Hindlimb muscle (tissue), 1 donor: ENCODE data around the gene OR52N2. TPM values are rescaled to one million over a fixed set of nuclear protein-coding genes. Genes with fewer than 3 reads are reported as not detected.

ENCODE experiments used
- DNase-seq: peaks from one replicate; pipeline ENCODE4 v3.0.0-alpha.2; 2013
- polyA plus RNA-seq: library from polyadenylated mRNA; unstranded; fragments of 120-200 nt; gene quantifications from one replicate; pipeline ENCODE4 v1.2.1, GENCODE V29; 2013; ENCODE audit not compliant: insufficient read length

Gene OR52N2
- not detected for polyA plus RNA-seq

DNA sequence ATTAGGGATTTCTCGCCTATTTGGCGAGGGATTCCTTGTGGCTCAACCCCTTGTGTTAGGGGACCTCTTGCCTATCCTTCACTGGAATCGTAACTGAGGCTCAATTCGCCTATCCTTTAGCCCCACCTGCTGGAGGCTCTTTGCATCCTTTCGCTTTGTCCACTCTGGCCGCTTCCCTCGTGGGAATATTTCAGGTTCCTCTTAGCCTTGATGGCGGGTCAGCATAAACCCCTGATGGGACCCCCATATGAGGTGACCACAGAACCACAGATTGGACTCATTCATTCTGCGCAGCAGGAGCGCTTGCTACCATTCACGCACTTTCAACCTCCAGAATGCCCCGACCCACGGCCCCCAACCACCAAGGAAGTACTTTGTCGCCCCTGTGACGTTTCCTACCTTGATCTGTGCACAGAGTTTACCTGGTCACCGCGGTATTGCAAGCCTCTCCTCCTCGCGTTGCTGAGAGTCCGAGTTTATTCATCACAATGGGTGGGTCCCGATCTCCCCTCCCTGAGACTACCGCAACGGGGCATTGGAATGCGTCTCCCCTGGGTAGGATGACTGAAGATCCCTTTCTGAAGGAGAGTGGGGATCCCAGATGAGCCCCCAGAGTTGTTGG, at the start of gene OR52N2:
Gene OR52N2 (plus strand): TSS at position 425 of the 622 bp plus-strand sequence. CDS start 11,412 bp downstream, outside the sequence.
- peak; percentile 70 for DNase-seq

DNA sequence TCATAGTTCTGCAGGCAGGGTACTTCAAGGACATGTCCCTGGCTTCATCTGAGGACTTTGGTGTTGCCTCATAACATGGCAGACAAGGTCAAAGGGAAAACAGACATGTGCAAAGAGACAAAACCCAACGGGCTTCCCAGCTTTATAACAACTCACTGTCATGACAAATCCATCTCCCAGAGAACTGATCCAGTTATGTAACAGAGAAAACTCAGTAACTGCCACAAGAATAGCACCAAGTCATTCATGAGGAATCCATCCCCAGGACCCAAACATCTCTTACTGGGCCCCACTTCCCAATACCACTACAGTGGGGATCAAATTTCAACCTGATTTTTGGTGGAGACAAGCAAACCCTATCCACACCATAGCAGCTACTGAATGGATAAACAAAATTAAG, 41.7 kb upstream of the OR52N2 start:
- DNase-seq = no peak

DNA sequence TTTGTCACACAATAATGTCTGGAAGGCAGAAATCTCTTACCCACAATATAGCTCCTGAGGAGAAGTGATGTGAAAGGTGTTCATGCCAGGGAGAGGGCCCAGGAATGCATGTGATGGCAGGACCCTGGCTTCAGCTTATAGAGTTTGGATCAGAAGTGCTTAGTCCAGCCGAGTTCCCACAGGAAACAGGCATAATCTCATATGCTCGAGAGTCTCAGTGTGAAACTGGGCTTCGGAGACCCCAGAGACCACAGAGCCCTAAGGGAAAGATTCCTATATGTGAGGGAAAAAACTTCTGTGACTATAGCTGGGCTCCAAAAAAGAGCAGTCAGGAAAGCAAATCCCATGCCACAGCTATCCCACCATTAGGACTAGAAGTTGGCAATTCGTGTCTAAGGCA, 25.5 kb upstream of the OR52N2 start, which contains the start of gene OR52N5:
Gene OR52N5 (minus strand): TSS at position 101 of the 400 bp plus-strand sequence. CDS start 4,721 bp downstream, outside the sequence.
- DNase-seq = no peak

DNA sequence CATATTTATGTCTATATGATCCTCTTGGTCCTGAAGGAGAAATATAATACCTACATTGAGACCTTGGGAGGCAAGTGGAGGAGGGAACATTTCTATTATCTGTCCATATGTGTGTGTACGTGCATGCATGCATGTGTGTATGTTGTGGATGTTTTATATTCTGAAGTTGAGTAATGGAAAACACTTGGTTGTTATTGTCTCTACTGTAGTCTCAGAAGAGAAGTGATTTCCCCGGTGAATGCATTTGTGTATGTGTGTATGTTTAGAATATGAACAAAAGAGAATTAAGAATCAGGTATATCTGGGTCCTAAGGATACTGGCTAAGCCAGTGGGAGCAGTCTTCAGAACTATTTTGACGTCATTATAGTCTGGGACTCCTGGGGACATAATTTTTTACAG, 17.6 kb upstream of the OR52N2 start, which contains the start of gene OR52N1:
Gene OR52N1 (minus strand): TSS at position 101 of the 400 bp plus-strand sequence. CDS start 2,449 bp downstream, outside the sequence.
- DNase-seq = no peak

DNA sequence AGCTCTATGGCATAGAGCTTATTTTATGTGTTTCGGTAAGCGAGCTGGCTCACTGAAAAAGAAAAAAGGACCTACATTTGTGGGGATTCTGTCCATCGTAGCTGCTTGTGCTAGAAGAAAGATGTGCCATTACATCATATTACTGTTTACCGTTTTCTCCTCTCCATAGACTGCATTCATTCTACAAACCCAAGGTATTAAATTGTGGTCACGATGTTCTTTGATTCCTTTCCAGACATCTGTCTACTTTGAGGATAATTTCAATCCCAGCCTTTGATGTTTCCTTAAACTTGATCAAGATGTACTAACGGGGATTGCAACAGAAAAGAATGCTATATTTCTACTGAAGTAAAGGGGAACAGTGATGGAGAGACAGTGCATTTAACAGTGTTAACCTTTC, 12.2 kb upstream of the OR52N2 start:
- DNase-seq = no peak

DNA sequence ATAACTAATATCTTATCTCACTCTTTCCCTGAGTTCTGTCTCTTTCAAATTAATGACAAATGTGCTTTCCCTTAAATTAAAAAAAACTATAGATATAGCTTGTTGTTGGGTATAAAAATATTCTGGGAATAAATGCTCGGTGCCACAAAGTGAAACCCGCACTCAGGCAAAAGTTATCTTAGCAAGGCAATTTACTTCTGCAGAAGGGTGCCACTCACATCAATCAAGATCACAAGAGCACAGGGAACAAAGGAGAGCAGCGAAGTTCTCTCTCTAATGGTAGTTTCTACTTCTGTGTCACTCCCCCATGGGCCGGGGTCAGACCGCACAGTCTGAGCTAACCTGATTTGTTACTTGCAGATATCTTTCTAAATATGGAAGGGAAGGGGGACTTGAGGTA, 4.7 kb upstream of the OR52N2 start:
- DNase-seq = no peak

DNA sequence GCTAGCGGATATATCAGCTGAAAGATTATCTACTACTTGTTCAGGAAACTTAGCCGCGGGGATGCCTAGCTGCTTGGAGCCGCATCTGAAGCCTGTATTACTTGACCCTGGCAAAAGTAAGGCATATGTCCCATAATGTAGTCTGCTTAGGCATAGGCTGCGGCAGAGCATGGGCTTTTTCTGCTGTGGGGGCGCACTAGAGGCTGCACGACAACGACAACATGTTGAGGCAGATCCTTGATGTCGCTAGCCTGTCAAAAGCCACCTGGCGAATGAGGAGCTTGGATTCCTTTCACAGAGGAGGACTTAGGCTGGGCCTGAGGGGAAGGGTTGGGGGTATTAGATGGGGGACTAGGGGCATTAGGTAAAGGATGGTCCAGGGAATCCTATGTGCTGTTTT, 1.1 kb upstream of the OR52N2 start:
- no peak for DNase-seq

DNA sequence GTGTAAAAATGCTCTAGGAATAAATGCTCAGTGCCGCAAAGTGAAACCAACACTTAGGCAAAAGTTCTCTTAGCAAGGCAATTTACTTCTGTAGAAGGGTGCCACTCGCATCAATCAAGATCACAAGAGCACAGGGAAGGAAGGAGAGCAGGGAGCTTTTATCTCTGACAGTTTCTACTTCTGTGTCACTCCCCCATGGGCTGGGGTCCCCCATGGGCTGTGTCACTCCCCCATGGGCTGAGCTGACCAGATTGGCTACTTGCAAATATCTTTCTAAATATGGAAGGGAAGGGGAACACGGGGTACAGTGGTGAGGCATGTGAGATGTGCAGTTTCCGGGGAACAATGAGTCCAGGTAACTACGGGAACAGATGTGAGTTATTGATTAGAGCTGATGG, 397 bp downstream of the OR52N2 start:
- no peak for DNase-seq

DNA sequence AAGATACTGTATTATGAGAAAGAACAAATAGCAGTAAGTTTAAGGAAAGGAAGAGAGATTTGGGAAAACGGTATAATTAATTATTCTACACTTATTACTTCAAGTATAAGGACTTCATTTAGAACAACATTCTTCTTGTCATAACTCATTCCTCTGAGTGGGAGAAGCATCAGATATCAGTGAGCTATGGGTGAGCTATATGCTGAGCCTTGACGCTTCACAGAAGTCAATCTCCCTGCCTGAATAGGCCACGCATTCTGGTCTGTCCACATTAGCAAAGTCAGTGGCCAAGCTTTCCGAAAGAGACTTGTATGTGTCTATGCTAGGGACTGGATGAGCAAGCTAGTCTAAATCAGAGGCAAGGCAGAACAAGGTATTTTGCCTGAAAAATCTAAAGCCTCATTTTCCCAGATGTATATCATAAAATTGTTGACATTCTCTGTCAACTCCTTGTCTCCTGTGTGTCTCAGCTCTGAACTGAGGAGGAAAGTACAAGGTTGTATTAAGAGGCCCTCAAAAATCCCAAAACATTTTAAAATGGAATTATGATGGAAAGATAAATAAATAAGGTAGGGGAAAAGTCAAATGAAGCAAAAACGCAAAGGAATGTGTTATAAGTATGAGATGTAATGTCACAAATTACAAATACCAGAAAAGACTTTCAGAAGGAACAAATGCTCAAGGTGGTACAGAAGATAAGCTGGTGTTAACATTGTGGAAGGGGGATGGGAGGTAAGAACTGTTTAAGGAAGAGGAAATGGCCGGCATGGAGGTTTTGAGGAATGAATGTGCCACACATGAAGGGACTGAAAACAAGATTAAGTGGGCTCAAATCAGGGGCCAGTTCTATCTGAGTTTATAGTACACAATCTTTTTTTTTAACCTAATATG, 1.4 kb downstream of the OR52N2 start:
- no peak for DNase-seq

DNA sequence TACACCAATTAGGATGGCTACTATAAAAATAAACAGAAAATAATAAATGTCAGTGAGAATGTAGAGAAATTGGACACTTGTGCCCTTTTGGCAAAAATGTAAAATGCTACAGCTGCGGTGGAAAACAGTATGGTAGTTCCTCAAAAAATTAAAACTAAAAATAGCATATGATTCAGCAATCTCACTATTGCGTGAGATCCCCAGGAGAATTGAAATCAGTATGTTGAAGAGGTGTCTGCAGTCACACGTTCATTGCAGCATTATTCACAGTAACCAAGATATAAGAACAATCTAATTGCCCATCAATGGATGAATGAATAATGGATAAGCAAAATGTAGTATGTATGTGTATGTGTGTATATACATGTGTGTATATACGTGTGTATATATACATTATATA, 6.8 kb downstream of the OR52N2 start:
- no peak for DNase-seq

DNA sequence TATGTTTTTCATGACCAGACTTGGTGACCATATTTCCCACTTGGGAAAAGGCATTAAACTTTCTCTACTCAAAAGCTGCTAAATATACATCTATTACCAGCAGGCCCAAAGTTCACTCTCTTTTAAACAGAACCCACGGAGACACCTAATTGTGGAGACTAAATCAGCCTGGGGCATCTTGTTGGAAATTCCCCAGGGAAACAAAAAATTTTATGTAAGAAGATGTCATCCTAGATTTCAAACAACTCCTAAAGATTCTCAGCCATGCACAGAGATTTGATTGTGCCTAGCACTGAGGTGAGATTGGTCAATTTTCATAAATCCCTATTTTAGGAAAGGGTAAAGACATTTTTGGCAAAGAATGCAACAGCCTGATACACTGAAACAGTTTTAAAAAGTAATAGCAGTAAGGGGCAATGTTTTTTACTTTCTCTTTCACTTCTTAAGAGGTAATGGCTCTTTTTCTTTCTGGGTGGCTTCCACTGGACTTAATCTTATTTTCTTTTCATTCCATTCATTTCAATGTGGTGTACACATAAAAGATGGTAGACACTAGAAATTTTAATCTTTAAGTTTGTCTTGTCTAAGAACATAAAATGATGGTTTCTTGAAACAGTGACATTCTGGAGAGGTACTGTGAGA, 9.6 kb downstream of the OR52N2 start:
- no peak for DNase-seq

DNA sequence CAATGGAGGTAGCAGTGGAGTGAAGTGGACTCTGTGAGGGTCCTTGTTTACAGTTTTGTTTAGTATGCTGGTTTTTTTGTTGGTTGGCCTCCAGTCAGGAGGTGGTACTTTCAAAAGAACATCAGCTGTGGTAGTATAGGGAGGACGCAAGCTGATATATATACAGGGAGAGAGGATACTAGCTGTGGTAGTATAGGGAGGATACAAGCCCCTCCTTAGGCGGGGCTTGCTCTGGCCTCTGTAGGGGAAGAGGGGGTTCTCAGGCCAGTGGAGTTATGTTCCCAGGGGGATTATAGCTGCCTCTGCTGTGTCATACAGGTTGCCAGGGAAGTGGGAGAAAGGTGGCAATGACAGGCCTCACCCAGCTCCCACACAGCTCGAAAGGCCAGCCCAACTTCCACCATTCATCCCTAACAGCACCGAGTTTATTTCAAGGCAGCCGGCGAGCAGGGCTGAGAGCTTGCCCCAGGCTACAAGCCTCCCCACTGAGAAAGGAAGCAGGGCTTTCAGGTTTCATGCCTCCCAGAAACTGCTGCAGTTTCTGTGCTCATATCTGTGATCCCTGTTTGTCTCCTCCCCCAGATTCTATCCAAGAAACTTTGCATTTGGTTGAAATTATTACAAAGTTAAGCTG, 22.6 kb downstream of the OR52N2 start:
- no peak for DNase-seq

DNA sequence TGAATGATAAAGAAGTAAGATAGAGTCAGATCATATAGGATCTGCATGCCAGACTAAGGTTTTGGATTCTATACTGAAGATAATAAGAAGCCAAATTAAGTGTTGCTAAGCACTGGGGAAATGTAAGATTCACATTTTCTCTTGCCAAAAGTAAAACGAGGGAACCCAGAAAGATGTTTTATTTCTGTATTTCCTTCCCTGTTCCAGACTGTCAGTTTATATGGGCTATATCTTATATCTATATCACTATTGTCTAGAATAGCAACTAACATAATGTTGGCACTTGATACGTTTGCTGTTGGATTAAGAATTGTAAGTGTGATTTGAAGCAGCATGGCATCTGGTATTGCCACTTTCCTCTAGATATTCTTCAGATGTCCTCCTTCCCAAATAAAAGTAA, 24.7 kb downstream of the OR52N2 start:
- DNase-seq = no peak

DNA sequence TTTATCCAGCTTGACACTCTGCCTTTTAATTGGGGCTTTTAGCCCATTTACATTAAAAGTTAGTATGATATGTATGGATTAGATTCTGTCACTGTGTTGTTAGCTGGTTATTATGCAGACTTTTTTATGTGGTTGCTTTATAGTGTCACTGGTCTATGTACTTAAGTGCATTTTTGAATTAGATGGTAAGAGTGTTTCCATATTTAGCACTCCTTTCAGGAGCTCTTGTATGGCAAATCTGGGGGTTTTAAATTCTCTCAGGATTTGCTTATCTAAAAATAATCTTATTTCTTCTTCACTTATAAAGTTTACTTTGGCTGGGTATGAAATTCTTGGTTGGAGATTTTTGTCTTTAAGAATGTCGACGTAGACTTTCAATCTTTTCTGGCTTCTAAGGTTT, 29.0 kb downstream of the OR52N2 start:
- no peak for DNase-seq

DNA sequence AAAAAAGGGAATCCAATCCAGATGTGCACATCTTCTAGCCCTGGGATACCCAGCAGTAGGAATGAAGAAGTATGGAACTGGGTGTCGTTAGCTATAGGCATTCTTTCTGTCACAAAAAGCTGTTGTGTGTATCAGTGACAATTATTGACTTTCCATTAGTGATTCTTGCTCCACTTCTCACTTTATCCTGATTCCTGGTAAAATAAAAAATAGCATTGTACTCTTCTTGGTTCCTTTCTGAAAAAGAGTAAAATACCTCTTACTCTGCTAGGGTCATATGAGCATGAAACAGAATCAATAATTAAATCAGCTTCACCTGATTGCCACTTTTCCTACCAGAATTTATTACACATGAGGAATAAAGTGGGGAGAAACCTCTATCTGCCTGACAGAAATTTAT, 33.1 kb downstream of the OR52N2 start, which contains the start of gene OR52E6:
Gene OR52E6 (minus strand): TSS at position 101 of the 400 bp plus-strand sequence. CDS start 0 bp downstream, at position 101.
- DNase-seq = no peak

DNA sequence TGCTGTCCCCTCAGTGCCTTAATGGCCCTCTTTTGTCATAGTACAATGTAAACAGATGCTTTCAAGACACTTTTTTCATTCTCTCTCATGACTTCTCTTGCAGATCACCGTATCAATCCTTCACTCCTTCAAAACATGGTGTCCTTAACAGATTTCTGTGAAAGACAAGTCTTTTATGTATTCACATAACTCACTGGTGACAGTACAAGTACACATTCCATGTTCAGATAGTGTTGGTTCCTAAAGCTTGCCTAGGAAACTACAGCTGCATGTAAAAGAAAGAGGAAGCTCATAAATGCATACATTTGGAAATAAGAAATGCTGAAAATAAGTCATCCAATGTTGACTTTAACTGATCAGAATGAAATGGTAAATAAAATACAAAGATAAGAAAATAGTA, 38.0 kb downstream of the OR52N2 start:
- DNase-seq = no peak

DNA sequence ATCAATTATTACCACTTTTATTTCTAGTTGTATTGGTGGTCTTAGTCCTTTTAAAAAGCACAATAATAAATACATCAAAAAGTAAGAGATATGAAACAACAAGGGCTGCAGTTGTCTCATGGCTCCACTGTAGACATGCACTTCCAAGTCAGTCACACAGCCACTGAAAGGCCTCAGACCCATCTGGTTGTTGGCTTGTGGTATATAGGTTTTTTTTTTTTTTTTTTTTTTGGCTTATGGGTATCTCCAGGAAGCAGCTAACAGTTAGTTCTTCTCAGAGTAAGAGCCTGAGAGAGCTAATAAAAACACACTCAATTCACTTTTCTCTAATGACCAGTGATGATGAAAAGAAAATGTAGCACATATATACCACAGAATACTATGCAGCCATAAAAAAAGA, 39.0 kb downstream of the OR52N2 start:
- DNase-seq = no peak

DNA sequence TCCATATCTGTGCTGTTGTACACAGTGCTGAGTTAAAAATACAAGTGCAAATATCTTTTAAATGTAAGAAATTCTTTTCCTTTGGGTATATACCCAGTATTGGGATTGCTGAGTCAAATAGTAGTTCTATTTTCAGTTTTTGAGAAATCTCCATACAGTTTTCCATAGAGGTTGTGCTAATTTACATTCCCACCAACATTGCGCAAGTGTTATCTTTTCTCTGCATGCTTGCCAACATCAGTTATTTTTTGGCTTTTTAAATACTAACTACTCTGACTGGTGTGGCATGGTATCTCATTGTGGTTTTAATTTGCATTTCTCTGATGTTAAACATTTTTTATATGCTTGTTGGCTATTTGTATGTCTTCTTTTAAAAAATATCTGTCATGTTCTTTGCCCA, 42.3 kb downstream of the OR52N2 start:
- no peak for DNase-seq

DNA sequence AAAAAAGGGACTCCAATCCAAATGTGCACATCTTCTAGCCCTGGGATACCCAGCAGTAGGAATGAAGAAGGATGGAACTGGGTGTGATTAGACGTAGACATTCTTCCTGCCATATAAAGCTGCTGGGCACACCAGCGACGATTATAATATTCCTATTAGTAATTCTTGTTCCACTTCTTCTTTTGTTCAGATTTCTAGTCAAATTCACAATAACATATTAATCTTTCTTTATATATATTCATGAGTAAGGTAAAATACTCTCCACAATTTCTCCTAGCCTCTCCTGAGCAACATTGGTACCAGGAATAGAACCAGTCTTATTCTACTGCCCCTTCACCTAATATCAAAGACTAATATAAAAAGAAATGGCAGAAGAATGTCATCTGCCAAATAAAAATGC, 48.9 kb downstream of the OR52N2 start, which contains the start of gene OR52E8:
Gene OR52E8 (minus strand): TSS at position 101 of the 400 bp plus-strand sequence. CDS start 0 bp downstream, at position 101.
- DNase-seq = no peak

DNA sequence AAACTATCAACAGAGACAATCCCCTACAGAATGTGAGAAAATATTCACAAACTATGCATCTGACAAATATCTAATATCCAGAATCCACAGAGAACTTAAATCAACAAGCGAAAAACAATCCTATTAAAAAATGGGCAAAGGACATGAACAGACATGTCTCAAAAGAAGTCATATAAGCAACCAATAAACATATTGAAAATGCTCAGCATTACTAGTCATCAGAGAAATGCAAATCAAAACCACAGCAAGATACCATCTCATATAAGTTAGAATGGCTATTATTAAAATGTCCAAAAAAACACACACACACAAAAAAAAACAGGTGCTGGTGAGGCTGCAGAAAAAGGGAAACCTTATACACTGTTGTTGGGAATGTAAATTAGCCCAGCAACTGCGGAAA, 57.1 kb downstream of the OR52N2 start:
- DNase-seq = no peak
